ENCODE data around the gene OSBPL10.

Gene OSBPL10

GRCh38 chr3:31955581-31955980, 25.5 kb downstream of the OSBPL10 start:
- DNase-seq = no peak

DNA sequence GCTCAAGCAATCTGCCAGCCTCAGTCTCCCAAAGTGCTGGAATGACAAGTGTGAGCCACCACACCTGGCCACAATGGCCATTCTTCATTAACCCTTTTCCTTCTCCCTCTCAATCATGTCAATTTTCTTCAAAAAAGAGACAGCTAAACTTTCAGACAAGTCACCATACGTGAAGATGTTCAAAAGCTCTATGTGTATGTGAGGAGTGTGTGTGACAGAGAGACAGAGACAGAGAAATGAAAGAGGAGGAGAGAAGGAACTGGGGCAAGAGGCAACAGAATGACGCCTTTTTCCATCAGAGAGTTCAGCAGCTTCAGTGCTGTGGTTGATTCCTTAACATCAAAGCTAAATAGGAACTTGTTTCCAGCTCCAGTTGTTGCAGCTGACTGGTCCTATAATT, 27.4 kb downstream of the OSBPL10 start:
- DNase-seq = no peak

DNA sequence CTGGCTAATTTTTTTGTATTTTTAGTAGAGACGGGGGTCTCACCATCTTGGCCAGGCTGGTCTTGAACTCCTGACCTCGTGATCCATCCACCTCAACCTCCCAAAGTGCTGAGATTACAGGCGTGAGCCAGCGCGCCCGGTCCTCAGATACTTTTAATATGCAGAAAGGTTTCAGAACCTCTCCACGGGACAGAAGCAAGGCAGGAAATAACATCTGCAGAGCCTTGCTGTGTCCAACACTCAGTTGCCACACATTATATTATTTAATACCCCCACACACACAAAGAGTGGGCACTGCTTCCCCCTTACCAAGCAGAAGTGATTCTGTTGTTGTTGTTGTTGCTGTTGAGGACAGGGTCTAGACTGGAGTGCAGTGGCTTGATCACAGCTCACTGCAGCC, 28.0 kb downstream of the OSBPL10 start:
- DNase-seq = no peak

- no peak for DNase-seq
Observed at GRCh38 chr3:31952205-31952604, 28.9 kb downstream of the OSBPL10 start.

DNA sequence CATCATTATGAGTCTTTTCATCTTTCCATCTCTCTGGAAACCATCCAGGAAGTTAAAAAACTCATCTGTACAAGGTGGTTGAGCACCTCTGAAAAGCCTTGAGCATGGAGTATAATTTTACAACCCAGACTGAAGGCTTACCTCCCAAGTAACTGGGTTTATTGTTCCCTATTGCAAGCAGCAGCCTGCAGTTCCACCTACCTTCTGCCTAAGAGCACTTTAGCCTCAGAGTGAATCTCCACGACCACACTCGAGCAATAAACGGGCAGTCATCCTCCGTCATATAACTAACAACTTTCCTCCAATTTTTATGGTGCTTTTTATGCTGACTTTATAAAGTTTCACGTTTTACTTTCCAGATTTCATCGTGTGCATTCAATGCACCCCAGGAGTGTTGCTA, 32.8 kb downstream of the OSBPL10 start:
- no peak for DNase-seq

GRCh38 chr3:31947671-31948091, 33.4 kb downstream of the OSBPL10 start:
- no peak for DNase-seq

DNA sequence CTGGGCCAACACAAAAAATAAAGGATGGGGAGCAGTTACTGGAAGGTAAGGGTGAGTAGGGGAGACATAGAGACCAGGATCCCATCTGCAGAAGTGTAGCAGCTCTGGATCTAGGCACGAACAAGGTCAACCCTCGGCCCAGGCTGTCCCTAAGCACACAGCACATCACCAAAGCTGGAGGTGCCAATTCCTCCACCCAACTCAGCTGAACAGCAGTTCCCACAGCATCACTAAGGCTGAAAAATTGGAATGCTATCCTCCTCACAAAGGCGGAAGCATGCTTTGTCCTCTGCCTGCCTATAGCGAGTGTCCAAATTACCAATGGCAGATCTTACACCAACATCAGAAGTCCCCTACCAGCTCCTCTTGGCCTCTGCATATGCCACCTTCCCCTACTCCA, 33.9 kb downstream of the OSBPL10 start:
- no peak for DNase-seq

- DNase-seq = no peak
Observed at GRCh38 chr3:31946484-31947081, 34.5 kb downstream of the OSBPL10 start.

GRCh38 chr3:31945738-31946052, 35.4 kb downstream of the OSBPL10 start:
- DNase-seq = no peak

DNA sequence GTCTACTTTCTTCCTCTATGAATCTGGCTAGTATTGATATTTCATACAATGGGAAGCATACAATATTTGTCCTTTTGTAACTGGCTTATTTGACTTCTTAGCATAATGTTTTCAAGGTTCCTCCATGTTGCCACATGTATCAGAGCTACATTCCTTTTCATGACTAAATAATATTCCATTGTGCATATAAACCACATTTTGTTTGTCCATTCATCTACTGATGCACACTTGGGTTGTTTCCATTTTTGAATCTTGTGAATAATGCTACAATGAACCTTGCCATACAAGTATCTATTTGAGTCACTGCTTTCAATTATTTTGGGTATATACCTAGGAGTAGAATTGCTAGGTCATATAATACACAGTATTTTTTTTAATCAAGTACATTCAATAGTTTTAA, 38.0 kb downstream of the OSBPL10 start:
- no peak for DNase-seq

DNA sequence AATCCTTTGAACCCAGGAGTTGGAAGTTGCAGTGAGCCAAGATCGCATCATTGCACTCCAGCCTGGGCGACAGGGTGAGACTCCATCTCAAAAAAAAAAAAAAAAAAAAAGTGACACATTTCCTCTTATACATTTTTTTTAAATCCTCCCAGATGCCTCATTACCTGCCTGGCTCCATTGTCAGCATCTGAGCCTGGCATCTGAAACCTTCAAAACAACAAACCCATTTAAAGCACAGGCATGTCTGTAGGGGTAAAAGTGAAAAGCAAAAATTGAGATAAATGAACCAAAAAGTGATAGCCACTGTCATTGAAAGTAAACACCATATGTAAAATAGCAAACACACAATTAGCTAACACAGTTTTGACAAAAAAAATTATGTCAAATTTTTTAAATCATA, 38.6 kb downstream of the OSBPL10 start:
- no peak for DNase-seq

DNA sequence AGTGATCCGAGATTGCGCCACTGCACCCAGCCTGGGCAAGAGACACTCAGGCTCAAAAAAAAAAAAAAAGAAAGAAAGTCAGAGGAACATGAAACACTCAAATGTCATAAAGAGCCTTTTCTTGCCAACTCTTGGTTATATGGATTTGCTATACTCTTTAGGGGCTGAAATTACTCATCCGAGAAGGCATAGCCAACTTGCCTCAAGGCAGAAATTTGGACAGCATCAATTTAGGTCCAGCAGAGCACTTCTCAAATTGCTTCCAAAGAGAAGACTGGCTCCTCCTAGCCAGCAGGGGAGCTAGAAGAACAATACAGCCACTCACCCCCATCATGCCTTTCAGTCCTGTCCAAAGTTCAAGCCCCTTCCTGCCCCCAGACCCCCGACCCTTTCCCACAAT, 43.8 kb downstream of the OSBPL10 start:
- DNase-seq = no peak

GRCh38 chr3:31936420-31937060, 44.5 kb downstream of the OSBPL10 start:
- DNase-seq = no peak

DNA sequence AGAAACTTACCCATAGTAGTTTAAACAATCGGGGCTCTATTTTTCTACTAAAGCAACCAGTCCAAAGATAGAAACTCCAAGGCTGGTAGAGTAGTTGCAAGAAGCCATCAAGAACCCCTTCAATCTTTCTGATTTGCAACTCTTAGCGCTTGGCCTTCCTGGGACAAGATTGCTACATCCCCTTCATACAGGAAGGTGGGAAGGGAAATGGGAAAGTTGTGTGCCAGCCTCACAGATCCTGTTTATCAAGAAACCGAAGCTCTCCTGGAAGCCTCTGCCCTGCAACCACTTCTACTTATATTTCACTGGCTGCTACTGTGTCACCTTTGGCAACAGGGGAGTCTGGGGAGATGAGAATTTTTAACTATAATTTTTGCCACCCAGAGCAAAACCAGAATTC, 46.2 kb downstream of the OSBPL10 start:
- DNase-seq = no peak

DNA sequence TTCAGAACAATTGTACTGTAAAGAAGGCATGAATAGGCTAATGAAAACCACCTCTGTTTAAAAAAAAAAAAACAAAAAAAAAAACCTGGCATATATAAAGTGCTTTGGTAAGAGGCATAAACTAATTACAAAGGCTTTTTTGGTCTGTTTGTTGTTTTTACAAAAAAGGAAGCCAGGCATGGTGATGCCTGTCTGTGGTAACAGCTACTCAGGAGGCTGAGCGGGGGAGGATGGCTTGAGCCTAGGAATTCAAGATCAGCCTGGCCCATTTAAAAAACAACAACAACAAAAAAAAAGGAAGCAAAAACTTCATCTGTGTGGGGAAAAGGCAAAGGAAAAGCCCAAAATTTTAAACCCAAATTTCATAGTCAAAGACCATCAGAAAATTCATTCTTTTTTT, 47.0 kb downstream of the OSBPL10 start:
- DNase-seq = no peak

DNA sequence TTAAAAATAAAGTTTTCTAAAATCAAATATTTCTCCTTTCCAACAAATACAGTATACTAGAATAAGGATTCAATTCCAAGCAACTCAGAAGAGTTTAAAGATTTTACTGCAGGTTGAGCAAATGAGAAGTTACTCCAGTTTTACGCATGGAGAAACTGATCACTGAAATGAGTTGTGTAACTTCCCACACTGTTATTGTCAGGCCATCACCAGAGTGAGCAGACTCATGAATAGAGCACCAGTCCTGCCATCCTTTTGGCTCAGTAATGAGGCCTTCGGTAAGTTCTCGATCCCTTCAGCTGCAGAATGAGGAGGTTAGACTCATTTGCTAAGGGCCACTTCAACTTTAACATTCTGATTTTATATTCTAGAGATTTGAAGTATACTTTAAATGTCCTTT, 48.1 kb downstream of the OSBPL10 start:
- DNase-seq = no peak

GRCh38 chr3:31929826-31930502, 51.1 kb downstream of the OSBPL10 start:
- no peak for DNase-seq

GRCh38 chr3:31927811-31928210, 53.3 kb downstream of the OSBPL10 start:
- DNase-seq = no peak

DNA sequence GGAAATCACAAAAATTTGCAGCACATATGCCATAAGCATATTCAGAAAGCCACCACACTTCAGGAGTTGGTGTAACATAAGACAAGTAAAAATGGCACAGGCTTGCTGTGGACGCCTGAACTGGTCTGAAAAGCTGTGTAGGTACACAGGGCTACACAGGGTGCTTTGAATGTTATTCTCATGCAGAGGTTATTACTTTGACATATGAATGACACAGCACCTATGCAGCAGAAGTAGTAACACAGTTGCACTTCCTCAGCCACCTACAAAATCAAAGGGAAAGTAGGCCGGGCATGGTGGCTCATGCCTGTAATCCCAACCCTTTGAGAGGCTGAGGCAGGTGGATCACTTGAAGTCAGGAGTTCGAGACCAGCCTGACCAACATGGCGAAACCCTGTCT, 54.5 kb downstream of the OSBPL10 start:
- DNase-seq = no peak

DNA sequence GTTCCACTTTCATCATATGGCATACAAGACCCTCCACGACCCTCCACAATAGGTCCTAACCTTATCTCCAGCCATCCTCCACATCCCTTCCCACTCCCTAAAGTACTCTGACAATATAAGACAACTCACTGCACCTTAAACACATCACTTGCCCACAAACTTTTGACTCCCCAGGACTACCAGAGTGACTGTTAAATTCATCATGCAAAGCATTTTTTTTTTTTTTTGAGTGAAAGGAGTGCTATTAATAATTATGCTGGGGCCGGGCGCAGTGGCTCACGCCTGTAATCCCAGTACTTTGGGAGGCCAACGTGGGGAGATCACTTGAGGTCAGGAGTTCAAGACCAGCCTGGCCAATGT, 55.8 kb downstream of the OSBPL10 start:
- no peak for DNase-seq

GRCh38 chr3:31924610-31925270, 56.3 kb downstream of the OSBPL10 start:
- no peak for DNase-seq

DNA sequence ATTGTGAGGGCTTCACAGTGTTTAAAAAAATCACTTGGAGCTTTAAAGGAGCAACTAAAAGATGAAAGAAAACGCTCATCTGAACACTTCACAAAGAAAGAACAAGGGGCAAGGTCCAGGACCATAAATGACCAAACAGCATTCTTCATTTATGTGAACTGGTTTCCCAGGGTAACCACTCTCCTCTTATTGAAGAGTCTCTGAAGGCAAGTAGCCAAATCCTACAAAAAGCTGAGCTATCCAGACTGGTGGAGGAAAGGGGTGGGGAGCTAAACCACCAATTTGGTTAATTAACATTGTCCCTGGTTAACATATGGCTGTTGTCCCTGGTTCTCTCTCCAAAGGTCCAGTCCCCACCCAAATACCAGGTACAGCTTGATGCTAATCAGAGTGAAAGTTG, 58.1 kb downstream of the OSBPL10 start:
- DNase-seq = peak in 1 of 2 experiments; percentile 43

DNA sequence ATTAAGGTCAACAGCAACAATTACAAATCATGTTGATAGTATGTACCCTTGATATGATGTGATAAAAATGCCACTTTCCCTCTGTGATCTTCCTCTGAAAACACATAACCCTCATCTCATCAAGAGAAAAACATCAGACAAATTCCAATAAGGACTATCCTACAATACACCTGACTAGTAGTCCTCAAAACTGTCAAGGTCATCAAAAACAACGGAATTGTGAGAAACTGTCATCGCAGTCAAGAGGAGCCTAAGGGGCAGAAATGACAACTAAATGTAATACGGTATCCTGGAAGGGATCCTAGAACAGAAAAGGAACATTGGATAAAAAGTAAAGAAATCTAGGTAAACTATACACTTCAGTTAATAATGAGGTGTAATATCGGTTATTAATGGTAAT, 59.2 kb downstream of the OSBPL10 start:
- no peak for DNase-seq

DNA sequence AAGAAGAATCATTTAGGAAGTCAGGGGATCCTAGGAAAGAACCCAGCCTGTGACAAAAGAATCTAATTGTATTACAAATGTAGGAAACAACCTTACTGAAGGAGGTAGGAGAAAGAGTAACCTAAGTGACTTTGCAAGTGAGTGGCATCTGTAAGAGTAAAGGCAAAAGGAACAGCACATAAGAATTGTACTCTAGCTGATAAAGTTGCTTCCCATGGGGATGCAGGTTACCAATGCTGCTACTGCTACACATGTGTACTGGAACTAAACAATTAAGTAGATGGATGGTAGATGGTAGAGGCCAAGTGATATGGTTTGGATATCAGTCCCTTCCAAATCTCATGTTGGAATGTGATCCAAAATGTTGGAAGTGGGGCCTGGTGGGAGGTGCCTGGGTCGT, 60.8 kb downstream of the OSBPL10 start:
- no peak for DNase-seq

All from NCI-H2081 (cell line).